ENCODE results near the gene PSTPIP2. TPM values are rescaled to one million over a fixed set of nuclear protein-coding genes. Genes with fewer than 3 reads are reported as not detected.

The PSTPIP2 gene, protein sequence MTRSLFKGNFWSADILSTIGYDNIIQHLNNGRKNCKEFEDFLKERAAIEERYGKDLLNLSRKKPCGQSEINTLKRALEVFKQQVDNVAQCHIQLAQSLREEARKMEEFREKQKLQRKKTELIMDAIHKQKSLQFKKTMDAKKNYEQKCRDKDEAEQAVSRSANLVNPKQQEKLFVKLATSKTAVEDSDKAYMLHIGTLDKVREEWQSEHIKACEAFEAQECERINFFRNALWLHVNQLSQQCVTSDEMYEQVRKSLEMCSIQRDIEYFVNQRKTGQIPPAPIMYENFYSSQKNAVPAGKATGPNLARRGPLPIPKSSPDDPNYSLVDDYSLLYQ
- 1.5 TPM for polyA plus RNA-seq (2012; ENCODE audit: insufficient read length, low read depth)

DNA sequence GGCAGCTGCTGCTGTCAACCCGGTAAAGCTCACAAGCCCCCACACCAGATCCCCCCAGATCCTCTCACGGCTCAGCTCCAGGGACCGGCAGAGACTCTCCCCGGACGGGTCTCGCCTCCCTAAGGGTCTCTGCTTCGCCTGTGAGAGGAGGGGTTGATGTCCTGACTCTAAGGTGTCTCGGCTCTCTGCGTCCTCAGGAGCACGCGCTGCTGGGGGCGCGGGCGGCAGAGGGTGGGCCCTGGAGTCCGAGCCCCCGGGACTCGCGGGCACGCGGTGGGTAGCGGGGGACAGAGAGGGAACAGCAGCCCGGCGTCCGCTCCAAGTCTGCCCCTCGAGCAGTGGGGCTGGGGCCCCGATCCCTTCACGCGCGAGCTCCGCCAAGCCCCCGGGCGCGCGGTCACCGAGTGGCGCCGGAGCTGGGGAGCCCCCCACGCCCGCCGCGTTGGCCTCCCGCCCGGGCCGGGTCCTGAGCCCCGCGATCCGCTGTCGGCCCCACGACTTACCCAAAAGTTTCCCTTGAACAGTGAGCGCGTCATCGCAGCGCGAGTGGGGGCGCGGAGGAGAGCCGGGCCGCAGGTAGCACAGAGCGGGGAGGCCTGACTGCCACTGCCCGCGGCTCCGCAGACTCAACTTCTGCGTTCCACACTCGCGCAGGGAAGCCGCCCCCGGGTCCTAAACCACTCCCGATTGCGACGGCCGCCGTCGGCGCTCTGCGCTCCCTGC, at the start of gene PSTPIP2:
PSTPIP2 (minus strand) TSS at position 608 of the 723 bp plus-strand sequence; CDS start at position 536, 72 bp downstream.
- TF ChIP-seq FOXP2 (optimal IDR thresholded peaks at IDR 0.05; ENCODE audit: borderline replicate concordance, extremely low read depth, extremely low read length, insufficient read depth) (peak; percentile 56), TAF1 (IDR thresholded peaks at IDR 0.05; ENCODE audit: borderline replicate concordance, insufficient read depth, low read length) (no peak)

DNA sequence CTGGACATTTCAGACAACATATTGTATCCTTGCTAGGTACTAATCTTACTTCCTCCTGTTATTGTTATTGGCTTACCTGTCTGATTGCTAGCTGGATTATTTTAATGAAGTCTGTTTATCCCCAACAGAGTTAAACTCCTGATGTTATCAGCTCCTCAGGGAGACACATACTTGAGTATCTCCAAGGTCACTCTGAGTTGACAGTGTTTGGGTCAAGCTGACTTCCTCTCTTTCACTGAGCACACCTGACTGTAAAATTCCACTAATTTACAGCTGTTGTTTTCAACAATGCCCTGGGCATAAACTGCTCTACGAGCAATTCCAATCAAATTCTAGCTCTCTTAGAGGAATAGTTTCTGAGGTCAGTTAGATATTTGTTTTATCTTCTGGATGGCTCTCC, 41.7 kb upstream of the PSTPIP2 start:
- TF ChIP-seq, protein P1, sequence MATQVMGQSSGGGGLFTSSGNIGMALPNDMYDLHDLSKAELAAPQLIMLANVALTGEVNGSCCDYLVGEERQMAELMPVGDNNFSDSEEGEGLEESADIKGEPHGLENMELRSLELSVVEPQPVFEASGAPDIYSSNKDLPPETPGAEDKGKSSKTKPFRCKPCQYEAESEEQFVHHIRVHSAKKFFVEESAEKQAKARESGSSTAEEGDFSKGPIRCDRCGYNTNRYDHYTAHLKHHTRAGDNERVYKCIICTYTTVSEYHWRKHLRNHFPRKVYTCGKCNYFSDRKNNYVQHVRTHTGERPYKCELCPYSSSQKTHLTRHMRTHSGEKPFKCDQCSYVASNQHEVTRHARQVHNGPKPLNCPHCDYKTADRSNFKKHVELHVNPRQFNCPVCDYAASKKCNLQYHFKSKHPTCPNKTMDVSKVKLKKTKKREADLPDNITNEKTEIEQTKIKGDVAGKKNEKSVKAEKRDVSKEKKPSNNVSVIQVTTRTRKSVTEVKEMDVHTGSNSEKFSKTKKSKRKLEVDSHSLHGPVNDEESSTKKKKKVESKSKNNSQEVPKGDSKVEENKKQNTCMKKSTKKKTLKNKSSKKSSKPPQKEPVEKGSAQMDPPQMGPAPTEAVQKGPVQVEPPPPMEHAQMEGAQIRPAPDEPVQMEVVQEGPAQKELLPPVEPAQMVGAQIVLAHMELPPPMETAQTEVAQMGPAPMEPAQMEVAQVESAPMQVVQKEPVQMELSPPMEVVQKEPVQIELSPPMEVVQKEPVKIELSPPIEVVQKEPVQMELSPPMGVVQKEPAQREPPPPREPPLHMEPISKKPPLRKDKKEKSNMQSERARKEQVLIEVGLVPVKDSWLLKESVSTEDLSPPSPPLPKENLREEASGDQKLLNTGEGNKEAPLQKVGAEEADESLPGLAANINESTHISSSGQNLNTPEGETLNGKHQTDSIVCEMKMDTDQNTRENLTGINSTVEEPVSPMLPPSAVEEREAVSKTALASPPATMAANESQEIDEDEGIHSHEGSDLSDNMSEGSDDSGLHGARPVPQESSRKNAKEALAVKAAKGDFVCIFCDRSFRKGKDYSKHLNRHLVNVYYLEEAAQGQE (IDR thresholded peaks at IDR 0.05; ENCODE audit: insufficient read depth in 1 of 2, low read depth in 2 of 2, low read length in 2 of 2) = no peak
- no peak for TF ChIP-seq FOXP2 (optimal IDR thresholded peaks at IDR 0.05; ENCODE audit: borderline replicate concordance, extremely low read depth, extremely low read length, insufficient read depth)
- TF ChIP-seq POLR2AphosphoS5 (IDR thresholded peaks at IDR 0.05; ENCODE audit: low read depth, low read length) = no peak

DNA sequence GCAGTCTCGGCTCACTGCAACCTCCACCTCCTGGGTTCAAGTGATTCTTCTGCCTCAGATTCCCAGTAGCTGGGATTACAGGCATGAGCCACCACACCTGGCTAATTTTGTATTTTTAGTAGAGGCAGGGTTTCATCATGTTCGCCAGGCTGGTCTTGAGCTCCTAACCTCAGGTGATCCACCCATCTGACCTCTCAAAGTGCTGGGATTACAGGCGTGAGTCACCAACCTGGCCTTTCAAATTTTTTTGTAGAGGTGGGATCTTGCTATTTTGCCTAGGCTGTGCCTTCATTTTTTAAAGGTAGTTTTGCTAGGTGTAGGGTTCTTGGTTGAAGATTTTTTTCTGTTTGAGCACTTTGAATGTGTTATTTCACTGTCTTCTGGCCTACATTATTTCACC, 38.3 kb upstream of the PSTPIP2 start:
- TF ChIP-seq, protein P1 (IDR thresholded peaks at IDR 0.05; ENCODE audit: insufficient read depth in 1 of 2, low read depth in 2 of 2, low read length in 2 of 2) = no peak
- no peak for TF ChIP-seq SIN3A (IDR thresholded peaks at IDR 0.05; ENCODE audit: borderline replicate concordance, insufficient read depth, low read length)

DNA sequence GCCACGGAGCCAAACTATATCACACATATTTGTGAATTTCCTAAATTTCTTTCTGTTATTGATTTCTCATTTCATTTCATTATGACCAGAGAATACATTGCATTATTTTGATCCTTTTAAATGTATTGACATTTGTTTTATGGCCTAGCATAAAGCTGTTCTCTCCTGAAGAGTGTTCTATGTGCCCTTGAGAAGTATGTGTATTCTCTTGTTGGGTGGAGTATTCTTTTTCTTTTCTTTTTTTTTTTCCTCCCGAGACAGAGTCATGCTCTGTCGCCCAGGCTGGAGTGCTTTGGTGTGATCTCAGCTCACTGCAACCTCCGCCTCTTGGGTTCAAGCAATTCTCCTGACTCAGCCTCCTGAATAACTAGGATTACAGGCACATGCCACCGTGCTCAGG, 37.3 kb upstream of the PSTPIP2 start:
- no peak for TF ChIP-seq FOXP2 (optimal IDR thresholded peaks at IDR 0.05; ENCODE audit: borderline replicate concordance, extremely low read depth, extremely low read length, insufficient read depth)

DNA sequence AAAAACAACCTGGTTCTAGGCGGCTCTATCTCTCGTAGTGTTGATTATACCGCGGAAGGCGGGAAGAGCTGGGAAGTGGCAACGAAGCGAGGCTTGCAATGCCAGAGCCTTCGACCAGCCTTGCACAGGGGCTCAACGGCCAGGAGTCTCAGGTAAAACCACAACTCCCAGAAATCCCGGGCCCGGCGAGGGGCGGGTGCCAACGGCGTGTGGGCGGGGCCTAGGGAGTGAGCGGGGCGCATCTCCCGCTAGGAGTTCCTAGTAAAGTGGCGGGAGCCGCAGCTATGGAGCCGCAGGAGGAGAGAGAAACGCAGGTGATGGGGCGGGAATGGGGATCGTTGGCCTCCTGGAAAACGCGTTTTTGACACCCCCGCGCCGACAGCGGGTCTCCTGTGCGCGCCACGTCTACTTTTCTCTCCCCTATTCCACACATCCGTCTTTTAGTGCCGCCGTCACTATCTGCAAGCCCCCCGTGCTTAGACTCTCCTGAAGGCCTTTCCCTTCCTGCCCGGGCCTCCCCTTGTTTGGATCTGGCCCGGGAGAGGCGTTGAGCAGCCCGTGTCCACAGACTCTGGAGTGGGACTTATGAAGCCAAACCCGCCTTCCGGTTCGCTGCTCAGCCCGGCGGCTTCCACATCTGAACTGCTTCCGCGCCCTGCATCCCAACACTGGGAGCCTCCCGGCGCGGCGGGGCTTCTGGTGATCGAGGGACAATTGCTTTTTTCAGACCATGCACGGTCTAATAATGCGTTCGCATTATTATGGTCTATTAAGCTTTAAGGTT, 32.3 kb upstream of the PSTPIP2 start, which contains the start of gene HAUS1:
HAUS1 (plus strand) TSS at position 258 of the 784 bp plus-strand sequence; CDS start at position 285, 27 bp downstream.
- TF ChIP-seq SIN3A (IDR thresholded peaks at IDR 0.05; ENCODE audit: borderline replicate concordance, insufficient read depth, low read length) (peak; percentile 39; the same call in 1 of the 2 replicates), FOXP2 (optimal IDR thresholded peaks at IDR 0.05; ENCODE audit: borderline replicate concordance, extremely low read depth, extremely low read length, insufficient read depth) (no peak), TAF1 (IDR thresholded peaks at IDR 0.05; ENCODE audit: borderline replicate concordance, insufficient read depth, low read length) (peak; percentile 81), POLR2AphosphoS5 (IDR thresholded peaks at IDR 0.05; ENCODE audit: low read depth, low read length) (peak; percentile 95)
- TF ChIP-seq, protein P1 (IDR thresholded peaks at IDR 0.05; ENCODE audit: insufficient read depth in 1 of 2, low read depth in 2 of 2, low read length in 2 of 2) = peak in 1 of 2 experiments; percentile 48; a peak in 1 of 4 replicates

DNA sequence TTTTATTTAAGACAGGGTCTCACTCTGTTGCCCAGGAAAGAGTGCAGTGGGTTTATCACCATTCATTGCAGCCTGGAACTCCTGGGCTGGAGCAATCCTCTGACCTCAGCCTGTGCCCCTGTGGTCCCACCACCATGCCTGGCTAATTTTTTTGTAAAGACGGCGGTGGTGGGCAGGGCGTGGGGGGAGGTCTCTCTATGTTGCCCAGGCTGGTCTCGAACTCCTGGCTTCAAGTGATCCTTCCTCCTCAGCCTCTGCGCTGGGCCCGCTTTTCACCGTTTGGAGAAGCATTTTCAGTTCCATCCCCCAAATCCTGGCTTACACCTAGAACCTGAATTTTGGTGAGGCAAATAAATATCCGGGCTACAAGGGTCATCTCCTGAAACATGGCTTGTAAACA, 27.4 kb upstream of the PSTPIP2 start:
- TF ChIP-seq FOXP2 (optimal IDR thresholded peaks at IDR 0.05; ENCODE audit: borderline replicate concordance, extremely low read depth, extremely low read length, insufficient read depth) (no peak), POLR2AphosphoS5 (IDR thresholded peaks at IDR 0.05; ENCODE audit: low read depth, low read length) (no peak), SIN3A (IDR thresholded peaks at IDR 0.05; ENCODE audit: borderline replicate concordance, insufficient read depth, low read length) (no peak), TAF1 (IDR thresholded peaks at IDR 0.05; ENCODE audit: borderline replicate concordance, insufficient read depth, low read length) (no peak)
- TF ChIP-seq, protein P1 (IDR thresholded peaks at IDR 0.05; ENCODE audit: insufficient read depth in 1 of 2, low read depth in 2 of 2, low read length in 2 of 2) = no peak
